CD4-positive, alpha-beta T cell treated with Interleukin-21 for 1 hour (primary cell): ENCODE data around the gene SERP2.

ENCODE experiments used
- DNase-seq: peaks from one replicate; pipeline ENCODE4 v3.0.0-alpha.2; 2020

SERP2 gene

DNA sequence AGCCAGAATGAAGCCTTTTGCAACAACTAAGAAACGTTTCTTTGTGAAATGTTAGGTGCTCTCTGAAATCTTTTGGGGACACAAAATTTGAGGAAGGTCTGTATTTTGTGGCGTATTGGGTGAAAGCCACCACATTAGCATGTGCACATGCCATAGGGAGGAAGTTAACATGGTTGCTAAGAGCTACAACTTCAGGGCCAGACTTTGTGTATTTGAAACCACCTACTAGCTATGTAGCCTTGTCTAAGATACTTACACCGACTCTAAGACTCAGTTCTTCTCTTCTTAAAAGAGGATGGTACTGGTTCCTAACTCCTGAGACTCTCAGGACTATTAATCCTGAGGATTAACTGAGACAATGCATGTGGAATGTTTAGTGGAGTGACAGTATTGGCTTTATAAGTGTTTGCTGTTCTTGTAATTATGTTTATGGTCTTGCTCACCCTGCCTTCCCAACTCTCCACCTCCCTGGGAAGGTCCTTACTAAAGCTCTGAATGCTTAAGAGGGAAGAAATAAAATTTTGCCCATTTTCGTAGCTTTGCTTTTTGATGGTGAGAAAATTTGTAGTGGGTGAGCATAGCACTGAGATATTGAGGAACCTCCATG, 15.5 kb downstream of the SERP2 start:
- no peak for DNase-seq

DNA sequence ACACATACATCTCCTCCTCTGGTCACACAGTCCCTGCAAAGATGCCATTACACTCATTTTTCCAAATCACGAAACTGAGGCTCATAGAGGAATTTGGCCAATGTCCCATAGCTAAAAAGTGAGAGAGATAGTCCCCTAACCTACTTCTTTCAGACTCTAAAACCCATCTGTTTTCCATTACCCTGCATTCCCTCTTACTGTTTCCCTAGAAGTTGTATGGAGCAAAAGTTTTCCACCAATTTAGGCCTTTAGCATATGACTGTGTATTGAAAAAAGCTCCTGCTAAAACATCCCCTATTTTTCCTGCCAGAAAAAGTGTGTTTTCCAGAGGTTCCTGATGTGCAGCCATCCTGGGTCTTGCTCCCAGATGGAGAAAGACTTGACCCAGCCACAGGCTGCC, 16.3 kb downstream of the SERP2 start:
- no peak for DNase-seq

DNA sequence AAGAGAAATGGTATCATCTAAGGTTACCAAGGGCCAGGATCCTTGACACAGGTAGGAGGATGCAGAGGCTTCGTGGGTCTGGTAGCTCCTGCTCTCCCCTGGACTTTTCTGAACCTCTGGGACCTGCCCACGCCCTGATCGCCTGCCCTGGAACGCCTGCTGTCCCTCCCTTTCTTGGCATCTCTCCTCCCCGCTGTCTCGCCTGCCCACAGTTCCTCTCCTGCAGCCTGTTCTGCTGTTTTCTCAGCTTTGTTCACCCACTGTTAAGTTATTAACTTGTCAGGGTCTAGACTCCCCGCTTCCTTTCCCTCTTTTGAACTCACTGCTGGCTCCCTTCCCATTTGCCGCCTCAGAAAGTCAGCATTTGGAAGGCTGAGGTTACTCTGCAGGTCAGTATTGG, 19.8 kb downstream of the SERP2 start:
- DNase-seq: no peak

DNA sequence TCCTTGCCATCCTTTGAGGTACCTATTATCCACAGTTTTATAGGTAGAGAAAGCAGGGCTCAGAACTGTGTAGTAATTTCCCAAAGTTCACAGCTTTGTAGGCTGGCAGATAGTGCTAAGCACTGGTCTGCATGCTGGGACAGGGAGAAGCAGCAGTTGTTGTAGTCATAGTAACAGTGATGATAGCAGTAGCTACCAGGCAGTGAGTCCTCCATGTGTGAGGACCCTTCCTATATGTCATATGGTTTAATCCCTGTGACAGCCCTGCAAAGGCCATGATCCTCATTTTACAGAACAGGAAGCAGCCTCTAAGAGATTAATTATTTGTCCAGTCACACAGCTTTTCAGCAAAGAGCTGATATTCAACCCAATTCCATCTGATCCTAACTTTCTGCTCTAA, 21.0 kb downstream of the SERP2 start:
- DNase-seq: no peak

DNA sequence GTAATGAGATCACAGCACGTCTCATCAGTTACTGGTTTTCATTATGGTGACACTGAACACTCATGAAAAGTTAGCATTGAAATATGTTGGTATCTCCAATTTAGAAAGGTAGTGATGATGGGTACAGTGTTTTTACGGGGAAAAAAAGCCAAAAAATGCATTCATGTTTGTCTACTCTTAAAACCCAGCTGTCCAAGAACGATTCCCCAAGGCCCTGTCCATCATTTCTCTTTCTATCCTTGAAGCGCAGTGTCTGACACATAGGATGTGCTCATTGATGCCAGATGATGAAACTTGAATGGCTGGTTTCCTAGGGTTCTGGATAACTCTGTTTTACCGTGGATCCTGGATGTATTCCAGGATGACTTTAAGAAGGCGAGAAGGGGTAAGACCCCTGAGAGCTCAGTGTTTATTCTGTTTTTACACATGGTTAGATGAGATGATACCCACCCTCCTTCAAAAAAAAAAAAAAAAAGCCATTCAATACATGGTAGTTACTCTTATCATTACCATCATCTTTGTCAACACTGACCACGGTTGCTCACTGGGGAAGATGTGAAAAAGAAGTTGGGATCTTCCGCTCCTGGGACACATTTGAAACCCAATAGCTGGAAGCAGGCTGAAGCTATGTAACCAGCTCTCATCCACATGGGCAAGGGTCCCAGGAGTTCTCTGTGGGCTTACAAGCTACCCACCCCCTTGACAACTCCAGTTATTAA, 22.5 kb downstream of the SERP2 start:
- DNase-seq: no peak

DNA sequence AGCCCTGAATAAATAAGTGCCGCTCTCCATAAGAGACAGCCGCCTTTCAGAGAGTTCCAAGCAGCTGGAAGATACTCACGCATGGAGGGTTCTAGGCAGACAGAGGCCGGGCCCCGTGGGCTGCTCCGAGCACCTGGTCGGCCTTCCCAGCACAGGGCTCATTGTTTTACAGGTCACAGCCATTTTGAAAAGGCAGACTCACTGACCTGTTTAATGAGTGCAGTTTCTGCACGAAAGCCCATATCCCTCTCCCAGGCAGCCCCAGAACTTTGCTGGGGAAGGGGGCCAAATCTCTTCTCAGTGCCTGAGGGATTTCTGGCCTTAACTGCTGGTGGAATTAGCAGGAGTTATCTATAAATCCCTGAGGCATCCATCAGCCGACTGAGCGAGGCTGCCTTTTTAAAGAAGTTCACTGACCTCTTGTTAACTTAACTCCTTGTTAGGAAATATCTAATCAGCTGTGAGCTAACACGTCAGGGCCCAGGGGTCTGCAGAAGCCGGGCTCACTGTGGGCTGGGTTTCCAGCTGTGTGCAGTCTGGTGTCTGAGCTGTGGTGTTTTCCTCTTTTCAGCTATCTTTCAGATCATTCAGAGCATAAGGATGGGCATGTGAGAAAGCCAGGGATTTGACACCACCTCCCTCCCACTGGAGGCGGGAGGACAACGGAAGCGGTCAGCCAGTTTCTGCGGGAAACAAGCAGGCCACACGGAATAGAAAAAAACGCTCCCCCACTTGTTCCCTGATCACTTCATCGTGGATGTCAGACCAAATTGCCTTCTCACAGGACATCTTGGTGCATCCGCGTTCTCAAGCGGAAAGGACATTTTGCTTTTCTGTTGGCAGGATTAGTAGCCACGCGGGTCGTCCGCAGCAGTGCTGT, 23.3 kb downstream of the SERP2 start:
- no peak for DNase-seq

DNA sequence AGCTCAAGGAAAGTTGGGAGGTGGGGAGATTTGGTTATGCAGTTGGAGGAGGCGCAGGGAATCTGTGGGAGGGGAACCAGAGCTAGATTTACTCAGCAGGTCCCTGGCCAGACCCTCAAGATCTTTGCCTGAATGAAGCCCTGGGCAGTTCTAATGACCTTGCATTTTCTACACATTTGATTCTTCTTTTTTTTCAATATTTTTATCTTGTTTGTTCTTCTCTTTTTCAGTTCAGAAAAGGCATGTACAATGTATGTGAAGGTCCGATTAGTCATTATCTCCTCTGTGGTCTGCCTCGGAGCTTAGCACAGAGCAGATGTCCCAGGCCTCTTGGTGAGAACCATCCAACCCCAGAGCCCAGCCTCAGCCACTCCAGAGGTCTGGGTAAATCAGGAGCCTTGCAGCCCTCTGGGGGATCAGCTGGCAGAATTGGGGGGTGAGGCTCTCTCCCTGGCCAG, 24.2 kb downstream of the SERP2 start:
- no peak for DNase-seq

GRCh38 chr13:44398606-44399005, 25.0 kb downstream of the SERP2 start:
- no peak for DNase-seq

DNA sequence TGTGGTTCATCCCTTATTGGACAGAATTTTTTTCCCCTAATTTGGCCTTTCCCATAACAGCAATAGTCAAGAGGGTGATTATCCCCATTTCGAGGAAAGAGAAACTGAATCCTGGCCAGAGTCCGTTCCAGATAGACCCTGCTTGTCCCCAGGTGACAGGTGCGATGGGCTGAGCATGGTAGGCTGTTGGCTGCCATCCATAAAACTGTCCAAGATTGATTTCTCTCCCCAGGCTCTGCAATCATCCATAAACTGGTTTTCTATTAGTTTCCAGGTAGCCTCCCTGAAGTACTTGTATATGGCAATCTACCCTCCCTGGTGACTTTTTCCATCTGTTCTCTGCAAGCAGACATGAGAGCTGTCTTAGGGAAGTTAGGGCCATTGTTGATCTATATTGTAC, 25.4 kb downstream of the SERP2 start:
- no peak for DNase-seq

DNA sequence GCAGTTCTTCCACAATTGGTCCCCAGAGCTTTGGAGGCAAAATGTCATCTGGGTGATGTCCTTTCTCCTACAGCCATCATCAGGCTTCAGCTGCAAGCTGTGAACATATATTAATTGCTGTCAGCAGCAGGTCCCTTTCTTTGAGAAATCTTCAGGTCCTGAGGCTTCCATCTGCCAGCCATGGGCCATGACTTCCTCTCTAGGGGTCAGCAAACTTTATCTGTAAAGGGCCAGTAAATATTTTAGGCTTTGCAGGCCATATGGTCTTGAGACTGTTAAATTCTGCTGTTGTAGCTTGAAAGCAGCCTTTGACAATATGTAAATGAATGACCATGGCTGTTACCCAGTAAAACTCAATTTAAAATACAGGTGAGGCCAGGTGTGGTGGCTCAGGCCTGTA, 27.1 kb downstream of the SERP2 start:
- no peak for DNase-seq

- no peak for DNase-seq
Observed at GRCh38 chr13:44401577-44401976, 28.0 kb downstream of the SERP2 start.

- DNase-seq: no peak
Observed at GRCh38 chr13:44402899-44403445, 29.3 kb downstream of the SERP2 start.

DNA sequence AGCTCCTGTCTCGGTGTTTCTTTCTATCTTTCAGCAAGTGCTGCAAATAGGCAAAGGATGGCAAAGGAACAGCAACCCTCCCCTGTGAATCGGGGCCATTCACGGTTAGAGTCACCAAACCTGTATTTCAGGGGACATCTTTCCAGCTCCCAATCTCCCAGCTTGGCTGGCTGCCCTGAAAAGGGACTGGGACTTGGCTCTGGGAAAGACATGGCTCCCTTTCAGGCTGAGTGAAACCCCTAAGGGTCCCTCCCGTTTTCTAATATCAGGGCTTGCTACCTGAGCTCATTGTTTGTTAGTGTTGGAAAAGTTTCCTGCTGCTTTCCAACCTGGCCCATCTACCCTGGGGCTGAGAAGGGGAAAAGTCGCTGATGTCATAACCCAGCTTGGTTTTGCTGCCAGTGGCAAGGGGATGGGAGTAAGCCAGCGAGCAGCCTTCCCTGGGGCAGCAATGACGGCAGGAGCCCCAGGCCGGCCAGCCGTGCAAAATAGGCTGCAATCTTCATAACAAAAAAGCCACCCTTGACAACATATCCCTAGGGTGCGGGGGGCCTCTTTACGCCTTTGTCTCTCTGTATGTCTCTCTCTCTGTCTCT, 29.9 kb downstream of the SERP2 start:
- no peak for DNase-seq

DNA sequence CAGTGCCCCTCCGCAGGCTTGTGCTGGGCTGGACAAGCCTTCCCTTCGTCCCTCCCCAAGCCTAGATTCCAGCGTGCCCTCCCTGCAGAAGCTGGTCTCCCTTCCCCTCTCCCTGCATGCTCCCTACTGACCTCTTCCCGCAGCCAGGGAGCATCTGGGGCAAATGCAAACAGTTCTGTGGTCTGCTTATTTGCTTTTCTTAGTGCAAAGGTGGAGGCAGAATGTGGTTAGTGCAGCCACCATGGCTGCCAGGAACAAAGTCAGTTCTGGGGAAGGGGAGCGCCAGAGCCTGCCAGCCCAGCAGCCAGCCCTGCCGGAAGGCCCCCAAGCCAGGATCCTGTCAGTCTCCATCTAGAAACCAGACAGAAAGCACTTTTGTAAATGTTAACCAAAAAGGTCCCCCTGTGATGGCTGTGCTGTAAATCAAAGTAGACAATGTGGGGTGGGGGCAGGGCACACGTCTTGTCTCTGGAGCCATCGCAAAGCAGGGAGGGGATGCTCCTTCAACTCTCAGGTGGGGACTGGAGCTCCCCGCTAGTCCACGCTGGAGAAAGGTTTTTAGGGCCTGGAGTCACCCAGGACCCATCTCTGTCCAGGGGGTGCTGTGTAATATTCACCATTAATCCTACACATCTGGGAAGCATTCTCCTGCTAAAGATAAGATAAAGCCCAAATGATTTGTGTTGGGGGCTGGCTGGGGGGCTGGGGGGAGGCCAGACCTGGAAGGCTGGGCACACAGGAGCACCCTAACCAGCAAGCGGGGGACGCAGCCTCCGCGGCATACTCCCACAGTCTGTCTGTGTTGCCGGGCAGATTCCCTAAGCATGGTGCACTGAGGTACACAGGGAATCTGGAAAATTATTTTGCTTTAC, 30.9 kb downstream of the SERP2 start:
- DNase-seq: no peak

GRCh38 chr13:44406617-44407016, 33.0 kb downstream of the SERP2 start:
- DNase-seq: no peak

DNA sequence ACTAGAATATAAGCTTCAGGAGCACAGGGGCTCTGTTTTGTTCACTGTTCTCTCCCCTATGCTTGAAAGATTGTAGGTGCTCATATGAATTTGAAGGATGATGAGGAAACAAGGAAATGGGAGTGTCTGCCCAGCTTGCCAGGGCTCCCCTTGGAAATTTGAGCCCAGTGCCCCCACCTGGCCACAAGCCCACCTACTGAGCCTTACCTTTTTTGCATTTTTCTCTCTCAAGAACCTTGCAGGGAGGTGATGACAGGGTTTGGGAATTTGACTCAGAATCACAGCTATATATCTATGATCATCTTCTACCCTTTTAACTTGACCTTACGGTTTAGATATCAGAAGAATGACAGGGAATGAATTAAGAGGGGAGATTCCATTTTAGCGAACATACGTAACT, 33.8 kb downstream of the SERP2 start:
- no peak for DNase-seq

- no peak for DNase-seq
Observed at GRCh38 chr13:44407891-44408290, 34.3 kb downstream of the SERP2 start.

GRCh38 chr13:44409595-44409994, 36.0 kb downstream of the SERP2 start:
- DNase-seq: no peak

GRCh38 chr13:44410328-44410859, 36.8 kb downstream of the SERP2 start:
- no peak for DNase-seq

DNA sequence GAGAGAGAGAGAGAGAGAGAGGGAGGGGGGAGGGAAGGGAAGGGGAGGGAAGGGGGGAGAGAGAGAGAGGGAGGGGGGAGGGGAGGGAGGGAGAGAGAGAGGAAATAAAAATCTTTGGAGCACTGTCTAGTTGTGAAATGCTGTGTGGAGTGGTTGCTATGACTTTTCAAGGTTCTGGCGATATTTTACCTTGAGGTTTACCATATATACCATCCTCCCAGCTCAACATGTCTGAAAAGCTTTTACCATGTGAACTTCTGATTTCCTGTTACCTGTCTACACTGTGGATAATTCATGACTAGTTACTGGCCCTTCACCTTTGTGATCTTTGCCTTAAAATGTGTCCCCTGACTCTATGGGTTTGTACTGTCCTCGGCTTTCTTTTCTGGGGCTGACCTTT, 38.2 kb downstream of the SERP2 start:
- no peak for DNase-seq

DNA sequence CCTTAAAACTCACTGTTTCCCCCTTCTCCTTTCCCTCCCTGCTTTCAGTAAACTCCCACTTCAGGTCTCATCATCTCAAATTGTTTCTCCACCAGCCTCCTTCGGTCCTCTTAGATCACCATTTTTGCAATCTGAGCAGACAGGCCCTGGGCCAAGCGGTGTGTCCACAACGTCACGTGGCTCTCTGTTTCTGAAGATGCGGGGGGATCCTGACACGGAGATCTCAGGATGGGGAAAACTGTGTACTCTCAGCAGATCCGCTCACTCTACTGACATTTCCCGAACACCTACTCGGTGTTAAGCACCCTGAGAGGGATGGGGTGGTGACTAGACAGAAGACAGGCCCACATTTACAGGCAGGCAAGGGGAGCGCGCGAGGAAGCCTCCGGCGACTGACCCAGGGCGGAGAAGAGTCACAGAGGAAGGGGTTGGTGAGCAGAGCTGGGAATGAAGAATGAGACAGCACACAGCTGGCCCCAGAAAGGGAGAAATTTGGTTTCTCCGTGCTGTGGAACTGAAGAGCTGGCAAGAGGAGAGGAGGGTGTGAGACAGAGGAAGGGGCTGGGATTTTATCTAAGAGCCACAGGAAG, 38.8 kb downstream of the SERP2 start:
- no peak for DNase-seq
